ENCODE measurements around the gene BTBD16. TPM values are rescaled to one million over a fixed set of nuclear protein-coding genes. Genes with fewer than 3 reads are reported as not detected.

BTBD16 gene
- total RNA-seq, result not detected
- under 1 TPM in 1 of 2 donors, not detected in 1; 0.09 TPM for polyA plus RNA-seq

GRCh38 chr10:122271076-122271475 is at the start of gene BTBD16:
Gene BTBD16 (plus strand): TSS chr10:122271296. CDS start chr10:122275082, 3,786 bp downstream.
- Histone ChIP-seq H3K27me3 (ENCODE audit: insufficient read depth, low read length) (no peaks in the 10 kb centered on the region), H3K9me3 (ENCODE audit: control insufficient read depth in 1 of 2, low read length in 2 of 2) (no peaks in the 10 kb centered on the region), H3K27ac (ENCODE audit: low read depth, low read length) (no peak within 1 kb of the TSS), H3K4me3 (ENCODE audit: low read length in 2 of 2) (no peak within 1 kb of the TSS), H3K4me1 (ENCODE audit: insufficient read depth, low read length) (no peaks in the 10 kb centered on the region), H3K36me3 (ENCODE audit: insufficient read depth, low read length) (no peaks in the 10 kb centered on the region)
- Mint-ChIP-seq H3K4me3 (no peak within 1 kb of the TSS), H3K4me1 (peaks cover 0 to 5% (median 0%) of the 10 kb centered on the region in 4 donors), H3K27ac (no peak within 1 kb of the TSS), H3K9me3 (no peaks in the 10 kb centered on the region), H3K27me3 (peaks cover 5 to 12% of the 10 kb centered on the region in 2 donors), H3K36me3 (no peaks in the 10 kb centered on the region)
- POLR2A ChIA-PET (ENCODE audit: partially characterized antibody), result no interaction called here
- intact Hi-C loops (cut with micrococcal nuclease), result no loop called here
- CTCF ChIA-PET (ENCODE audit: partially characterized antibody), result interaction anchor here (0.9 to 1.4 kb wide), 2 partner anchors 17 to 24 kb away, joined by 3 read pairs; no protein-coding TSS in a partner anchor
- no peak for DNase-seq

DNA sequence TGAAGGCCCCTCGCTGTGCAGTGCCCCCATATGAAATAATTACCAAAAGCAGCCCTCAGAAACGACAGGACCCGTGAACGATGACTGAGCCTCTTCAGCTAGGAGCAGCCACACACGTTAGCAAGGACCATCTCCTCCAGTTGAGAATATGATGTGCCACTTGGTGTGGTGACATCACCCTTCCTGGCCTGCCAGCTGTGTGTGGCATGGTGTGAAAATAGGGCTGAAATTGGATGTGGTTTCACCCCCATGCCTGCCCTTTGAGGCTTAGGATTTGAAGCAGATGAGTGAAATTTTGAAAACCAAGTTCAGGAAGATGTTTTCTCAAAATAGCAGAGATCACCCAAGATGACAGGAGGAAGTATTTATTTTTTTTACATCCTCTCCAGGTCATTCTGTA is 49.1 kb upstream of the BTBD16 start:
- ChIA-PET POLR2A (ENCODE audit: partially characterized antibody) (no interaction called here), CTCF (ENCODE audit: partially characterized antibody) (no interaction called here)
- H3K27me3 Mint-ChIP-seq, result peaks cover 3 to 6% of the 10 kb centered on the region in 2 donors
- Histone ChIP-seq H3K4me3 (ENCODE audit: low read length in 2 of 2) (no peak overlapping the region), H3K9me3 (ENCODE audit: control insufficient read depth in 1 of 2, low read length in 2 of 2) (no peaks in the 10 kb centered on the region), H3K27me3 (ENCODE audit: insufficient read depth, low read length) (no peaks in the 10 kb centered on the region), H3K27ac (ENCODE audit: low read depth, low read length) (no peak overlapping the region), H3K4me1 (ENCODE audit: insufficient read depth, low read length) (no peaks in the 10 kb centered on the region), H3K36me3 (ENCODE audit: insufficient read depth, low read length) (no peaks in the 10 kb centered on the region)
- intact Hi-C loops (cut with micrococcal nuclease), result no loop called here
- H3K9me3 Mint-ChIP-seq, result no peaks in the 10 kb centered on the region
- H3K4me1 Mint-ChIP-seq, result no peaks in the 10 kb centered on the region
- DNase-seq, result no peak
- H3K27ac Mint-ChIP-seq, result no peak overlapping the region
- H3K4me3 Mint-ChIP-seq, result no peak overlapping the region
- no peaks in the 10 kb centered on the region for H3K36me3 Mint-ChIP-seq

- Histone ChIP-seq H3K36me3 (ENCODE audit: insufficient read depth, low read length) (no peaks in the 10 kb centered on the region), H3K9me3 (ENCODE audit: control insufficient read depth in 1 of 2, low read length in 2 of 2) (no peaks in the 10 kb centered on the region), H3K27me3 (ENCODE audit: insufficient read depth, low read length) (no peaks in the 10 kb centered on the region), H3K4me3 (ENCODE audit: low read length in 2 of 2) (no peak overlapping the region), H3K4me1 (ENCODE audit: insufficient read depth, low read length) (no peaks in the 10 kb centered on the region), H3K27ac (ENCODE audit: low read depth, low read length) (no peak overlapping the region)
- Mint-ChIP-seq H3K36me3 (no peaks in the 10 kb centered on the region), H3K27me3 (peaks cover 3 to 6% of the 10 kb centered on the region in 2 donors), H3K27ac (no peak overlapping the region), H3K4me3 (no peak overlapping the region), H3K9me3 (no peaks in the 10 kb centered on the region), H3K4me1 (no peaks in the 10 kb centered on the region)
- no peak for DNase-seq
- ChIA-PET CTCF (ENCODE audit: partially characterized antibody) (no interaction called here), POLR2A (ENCODE audit: partially characterized antibody) (no interaction called here)
- intact Hi-C loops (cut with micrococcal nuclease), result no loop called here
These were observed 48.5 kb upstream of the BTBD16 start for GRCh38 chr10:122222638-122223037.

GRCh38 chr10:122224159-122224558 is 46.9 kb upstream of the BTBD16 start:
- Histone ChIP-seq H3K27ac (ENCODE audit: low read depth, low read length) (no peak overlapping the region), H3K9me3 (ENCODE audit: control insufficient read depth in 1 of 2, low read length in 2 of 2) (no peaks in the 10 kb centered on the region), H3K4me1 (ENCODE audit: insufficient read depth, low read length) (no peaks in the 10 kb centered on the region), H3K27me3 (ENCODE audit: insufficient read depth, low read length) (no peaks in the 10 kb centered on the region), H3K36me3 (ENCODE audit: insufficient read depth, low read length) (no peaks in the 10 kb centered on the region), H3K4me3 (ENCODE audit: low read length in 2 of 2) (no peak overlapping the region)
- no peaks in the 10 kb centered on the region for H3K4me1 Mint-ChIP-seq
- intact Hi-C loops (cut with micrococcal nuclease), result no loop called here
- H3K27ac Mint-ChIP-seq, result no peak overlapping the region
- H3K36me3 Mint-ChIP-seq, result no peaks in the 10 kb centered on the region
- H3K4me3 Mint-ChIP-seq, result no peak overlapping the region
- POLR2A ChIA-PET (ENCODE audit: partially characterized antibody), result no interaction called here
- no peaks in the 10 kb centered on the region for H3K9me3 Mint-ChIP-seq
- H3K27me3 Mint-ChIP-seq, result peaks cover 3 to 8% of the 10 kb centered on the region in 2 donors
- no peak for DNase-seq
- CTCF ChIA-PET (ENCODE audit: partially characterized antibody), result no interaction called here

DNA sequence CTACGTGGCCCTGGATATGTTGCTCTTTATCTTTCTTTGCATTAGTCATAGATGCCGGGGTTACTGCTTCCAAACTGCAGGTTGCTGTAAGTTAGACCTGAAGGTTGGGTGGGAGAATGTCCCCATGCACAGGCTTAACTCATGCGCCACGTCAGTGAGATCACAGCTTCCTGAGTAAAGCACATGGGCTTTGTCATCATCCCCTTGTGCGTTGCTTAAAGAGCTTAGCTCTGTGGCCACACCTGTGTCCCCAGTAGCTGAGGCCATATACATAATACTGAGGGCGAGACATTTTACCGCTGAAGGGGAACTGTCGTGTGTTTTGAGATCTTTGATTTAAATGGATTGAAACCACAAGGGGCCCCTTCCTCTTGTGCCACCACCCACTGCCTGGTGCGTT is 45.8 kb upstream of the BTBD16 start:
- Mint-ChIP-seq H3K4me1 (no peaks in the 10 kb centered on the region), H3K4me3 (no peak overlapping the region), H3K36me3 (no peaks in the 10 kb centered on the region), H3K9me3 (no peaks in the 10 kb centered on the region), H3K27me3 (peaks cover 3 to 11% of the 10 kb centered on the region in 2 donors), H3K27ac (no peak overlapping the region)
- POLR2A ChIA-PET (ENCODE audit: partially characterized antibody), result no interaction called here
- intact Hi-C loops (cut with micrococcal nuclease), result no loop called here
- CTCF ChIA-PET (ENCODE audit: partially characterized antibody), result no interaction called here
- Histone ChIP-seq H3K27ac (ENCODE audit: low read depth, low read length) (no peak overlapping the region), H3K4me3 (ENCODE audit: low read length in 2 of 2) (no peak overlapping the region), H3K27me3 (ENCODE audit: insufficient read depth, low read length) (no peaks in the 10 kb centered on the region), H3K4me1 (ENCODE audit: insufficient read depth, low read length) (no peaks in the 10 kb centered on the region), H3K36me3 (ENCODE audit: insufficient read depth, low read length) (no peaks in the 10 kb centered on the region), H3K9me3 (ENCODE audit: control insufficient read depth in 1 of 2, low read length in 2 of 2) (no peaks in the 10 kb centered on the region)
- DNase-seq, result no peak

DNA sequence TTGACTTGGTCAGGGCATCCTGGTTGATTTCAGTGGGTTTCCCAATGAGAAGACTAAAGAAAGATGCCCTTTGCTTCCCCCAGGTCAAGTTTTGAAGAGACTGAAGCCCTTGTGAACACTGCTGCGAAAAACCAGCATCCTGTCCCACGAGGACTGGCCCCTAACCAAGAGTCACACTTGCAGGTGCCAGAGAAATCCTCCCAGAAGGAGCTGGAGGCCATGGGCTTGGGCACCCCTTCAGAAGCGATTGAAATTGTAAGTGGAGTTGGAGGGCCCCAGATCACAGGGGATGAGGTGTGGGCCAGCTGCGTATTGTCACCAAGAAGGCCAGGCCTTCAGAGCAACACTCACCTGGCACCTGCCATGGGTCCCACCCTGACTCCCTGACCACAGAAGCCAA is 43.3 kb upstream of the BTBD16 start:
- no peak for DNase-seq
- peaks cover 4 to 10% of the 10 kb centered on the region in 2 donors for H3K27me3 Mint-ChIP-seq
- CTCF ChIA-PET (ENCODE audit: partially characterized antibody), result interaction anchor here (2.2 kb wide), 1 partner anchor 40 kb away, joined by 5 read pairs; no protein-coding TSS in a partner anchor
- Histone ChIP-seq H3K36me3 (ENCODE audit: insufficient read depth, low read length) (no peaks in the 10 kb centered on the region), H3K27ac (ENCODE audit: low read depth, low read length) (no peak overlapping the region), H3K27me3 (ENCODE audit: insufficient read depth, low read length) (no peaks in the 10 kb centered on the region), H3K4me1 (ENCODE audit: insufficient read depth, low read length) (no peaks in the 10 kb centered on the region), H3K9me3 (ENCODE audit: control insufficient read depth in 1 of 2, low read length in 2 of 2) (no peaks in the 10 kb centered on the region), H3K4me3 (ENCODE audit: low read length in 2 of 2) (no peak overlapping the region)
- H3K36me3 Mint-ChIP-seq, result no peaks in the 10 kb centered on the region
- no peak overlapping the region for H3K27ac Mint-ChIP-seq
- intact Hi-C loops (cut with micrococcal nuclease), result no loop called here
- POLR2A ChIA-PET (ENCODE audit: partially characterized antibody), result no interaction called here
- H3K4me1 Mint-ChIP-seq, result no peaks in the 10 kb centered on the region
- H3K9me3 Mint-ChIP-seq, result no peaks in the 10 kb centered on the region
- no peak overlapping the region for H3K4me3 Mint-ChIP-seq

GRCh38 chr10:122229666-122230065 is 41.4 kb upstream of the BTBD16 start:
- Histone ChIP-seq H3K9me3 (ENCODE audit: control insufficient read depth in 1 of 2, low read length in 2 of 2) (no peaks in the 10 kb centered on the region), H3K36me3 (ENCODE audit: insufficient read depth, low read length) (no peaks in the 10 kb centered on the region), H3K4me1 (ENCODE audit: insufficient read depth, low read length) (no peaks in the 10 kb centered on the region), H3K27me3 (ENCODE audit: insufficient read depth, low read length) (no peaks in the 10 kb centered on the region), H3K4me3 (ENCODE audit: low read length in 2 of 2) (no peak overlapping the region), H3K27ac (ENCODE audit: low read depth, low read length) (no peak overlapping the region)
- intact Hi-C loops (cut with micrococcal nuclease), result no loop called here
- DNase-seq, result no peak
- Mint-ChIP-seq H3K4me3 (no peak overlapping the region), H3K4me1 (no peaks in the 10 kb centered on the region), H3K9me3 (no peaks in the 10 kb centered on the region), H3K27ac (no peak overlapping the region), H3K27me3 (peaks cover 5 to 10% of the 10 kb centered on the region in 2 donors), H3K36me3 (no peaks in the 10 kb centered on the region)
- ChIA-PET POLR2A (ENCODE audit: partially characterized antibody) (no interaction called here), CTCF (ENCODE audit: partially characterized antibody) (no interaction called here)

GRCh38 chr10:122230222-122230621 is 40.9 kb upstream of the BTBD16 start:
- no peak overlapping the region for H3K4me3 Mint-ChIP-seq
- ChIA-PET POLR2A (ENCODE audit: partially characterized antibody) (no interaction called here), CTCF (ENCODE audit: partially characterized antibody) (no interaction called here)
- intact Hi-C loops (cut with micrococcal nuclease), result no loop called here
- Histone ChIP-seq H3K27ac (ENCODE audit: low read depth, low read length) (no peak overlapping the region), H3K9me3 (ENCODE audit: control insufficient read depth in 1 of 2, low read length in 2 of 2) (no peaks in the 10 kb centered on the region), H3K27me3 (ENCODE audit: insufficient read depth, low read length) (no peaks in the 10 kb centered on the region), H3K4me1 (ENCODE audit: insufficient read depth, low read length) (no peaks in the 10 kb centered on the region), H3K36me3 (ENCODE audit: insufficient read depth, low read length) (no peaks in the 10 kb centered on the region), H3K4me3 (ENCODE audit: low read length in 2 of 2) (no peak overlapping the region)
- H3K27ac Mint-ChIP-seq, result peak overlapping the region in 1 of 7 donors; percentile 67
- peaks cover 5 to 10% of the 10 kb centered on the region in 2 donors for H3K27me3 Mint-ChIP-seq
- no peaks in the 10 kb centered on the region for H3K4me1 Mint-ChIP-seq
- no peaks in the 10 kb centered on the region for H3K9me3 Mint-ChIP-seq
- no peaks in the 10 kb centered on the region for H3K36me3 Mint-ChIP-seq
- DNase-seq, result no peak
